H1 (cell line): Measurements from ENCODE around the gene F13B. TPM values are rescaled to one million over a fixed set of nuclear protein-coding genes. Genes with fewer than 3 reads are reported as not detected.

Source experiments
- CTCF ChIA-PET: fragments of 300-600 bp; sonication (Branson Sonifier 250); formaldehyde crosslinking; loops from one replicate; lab custom pipeline; 2021; ENCODE audit not compliant: partially characterized antibody; lab: Charles Lee
- POLR2A ChIA-PET: fragments of 300-600 bp; sonication (Branson Sonifier 250); formaldehyde crosslinking; loops from one replicate; lab custom pipeline; 2021; ENCODE audit warnings: inconsistent platforms; ENCODE audit not compliant: partially characterized antibody; lab: Charles Lee
- DNase-seq, 2 experiments: peaks; one replicate each; pipeline versions ENCODE4 v3.0.0 to v3.0.0-alpha.2; 2010 to 2022; ENCODE audit warnings: low spot score in 2 of 2, low read depth in 1 of 2, mixed read lengths in 1 of 2
- FAIRE-seq: peaks from 2 replicates; lab custom pipeline; 2011; peaks lifted over from hg19 to GRCh38; lab: Jason Lieb, UNC
- H2AFZ ChIP-seq: 2 replicates; pipeline ENCODE4 v1.8.1; 2012; ENCODE audit warnings: low read length, inconsistent platforms
- H2AK5ac ChIP-seq: 2 replicates; pipeline ENCODE4 v1.6.1; 2013; ENCODE audit warnings: low read depth, low read length
- H2BK120ac ChIP-seq: replicated peaks from 2 replicates; pipeline ENCODE3; 2013; ENCODE audit warnings: low read depth, low read length, inconsistent platforms
- H2BK12ac ChIP-seq: 2 replicates; pipeline ENCODE4 v1.6.1; 2013; ENCODE audit warnings: low read depth, low read length
- H2BK15ac ChIP-seq: 2 replicates; pipeline ENCODE4 v1.6.1; 2013; ENCODE audit warnings: low read length
- H2BK20ac ChIP-seq: 2 replicates; pipeline ENCODE4 v1.6.1; 2013; ENCODE audit warnings: low read length
- H2BK5ac ChIP-seq: 2 replicates; pipeline ENCODE4 v1.6.1; 2013; ENCODE audit warnings: low read depth, low read length
- H3K14ac ChIP-seq: 2 replicates; pipeline ENCODE4 v1.6.1; 2013; ENCODE audit warnings: inconsistent platforms; ENCODE audit not compliant: insufficient read length
- H3K18ac ChIP-seq: 2 replicates; pipeline ENCODE4 v1.6.1; 2013; ENCODE audit warnings: low read length; ENCODE audit errors: extremely low read depth
- H3K23ac ChIP-seq: 2 replicates; pipeline ENCODE4 v1.6.1; 2013; ENCODE audit warnings: inconsistent platforms; ENCODE audit not compliant: insufficient read length
- H3K23me2 ChIP-seq: 2 replicates; pipeline ENCODE4 v1.6.1; 2013; ENCODE audit warnings: low read depth, low read length
- H3K27ac ChIP-seq: 2 replicates; pipeline ENCODE4 v1.6.1; 2011; ENCODE audit warnings: low read depth, low read length, inconsistent platforms
- H3K27me3 ChIP-seq, 4 experiments: replicated peaks in 1 of 4; 1 replicate in 1 of 4; 2 replicates in 3 of 4; pipeline versions ENCODE4 v1.6.1 to v1.8.1; 2011 to 2013; ENCODE audit warnings: low read length in 3 of 4, mild to moderate bottlenecking in 3 of 4, inconsistent platforms in 2 of 4, mixed read lengths in 2 of 4, moderate library complexity in 1 of 4; ENCODE audit not compliant: control insufficient read depth in 3 of 4, insufficient read depth in 3 of 4; ENCODE audit errors: extremely low read depth in 1 of 4
- H3K36me3 ChIP-seq, 4 experiments: 2 replicates each; pipeline versions ENCODE4 v1.6.1 to v1.8.1; 2011 to 2013; ENCODE audit warnings: mild to moderate bottlenecking in 4 of 4, low read length in 3 of 4, moderate library complexity in 2 of 4, control low read depth in 1 of 4, inconsistent platforms in 1 of 4; ENCODE audit not compliant: insufficient read depth in 4 of 4, control insufficient read depth in 2 of 4
- H3K4ac ChIP-seq: replicated peaks from 2 replicates; pipeline ENCODE3; 2013; ENCODE audit warnings: low read length, low read depth, mixed read lengths, inconsistent platforms; ENCODE audit not compliant: insufficient read length
- H3K4me1 ChIP-seq, 4 experiments: replicated peaks in 1 of 4; 1 replicate in 1 of 4; 2 replicates in 3 of 4; pipeline versions ENCODE4 v1.6.1 to v1.8.1; 2011 to 2013; ENCODE audit warnings: low read length in 3 of 4, inconsistent platforms in 2 of 4, mixed read lengths in 1 of 4; ENCODE audit not compliant: insufficient read depth in 4 of 4, control insufficient read depth in 3 of 4
- H3K4me2 ChIP-seq, 2 experiments: 2 replicates each; pipeline versions ENCODE4 v1.6.1 to v1.8.1; 2011 to 2013; ENCODE audit warnings: low read depth in 2 of 2, low read length in 2 of 2, control low read depth in 1 of 2, inconsistent platforms in 1 of 2, mild to moderate bottlenecking in 1 of 2; ENCODE audit not compliant: insufficient read depth in 1 of 2
- H3K4me3 ChIP-seq, 4 experiments: fragments of 200-600, 300-600 bp in 1 of 4; sonication (generic), shearing (Covaris generic), sonication (Bioruptor Twin) in 1 of 4; 2 replicates each; pipeline versions ENCODE4 v1.5.1 to v1.8.1; 2011 to 2016; ENCODE audit warnings: low read length in 4 of 4, low read depth in 3 of 4, control low read depth in 2 of 4, inconsistent platforms in 2 of 4, mild to moderate bottlenecking in 2 of 4, mixed read lengths in 1 of 4, moderate library complexity in 1 of 4; ENCODE audit not compliant: insufficient read depth in 2 of 4; ENCODE audit errors: extremely low read depth in 1 of 4
- H3K56ac ChIP-seq: replicated peaks from 2 replicates; pipeline ENCODE3; 2013; ENCODE audit warnings: low read depth, mild to moderate bottlenecking, mixed read lengths, low read length, inconsistent platforms; ENCODE audit not compliant: insufficient read length
- H3K79me1 ChIP-seq: 2 replicates; pipeline ENCODE4 v1.6.1; 2013; ENCODE audit warnings: low read depth, low read length, control low read depth
- H3K79me2 ChIP-seq, 2 experiments: 2 replicates each; pipeline versions ENCODE4 v1.6.1 to v1.8.1; 2012 to 2013; ENCODE audit warnings: low read length in 2 of 2, mild to moderate bottlenecking in 2 of 2, inconsistent platforms in 1 of 2; ENCODE audit not compliant: insufficient read depth in 2 of 2, control insufficient read depth in 1 of 2
- H3K9ac ChIP-seq, 4 experiments: replicated peaks in 1 of 4; 1 replicate in 1 of 4; 2 replicates in 3 of 4; pipeline versions ENCODE4 v1.6.1 to v1.8.1; 2011 to 2013; ENCODE audit warnings: low read depth in 3 of 4, low read length in 3 of 4, control low read depth in 2 of 4, mild to moderate bottlenecking in 2 of 4, moderate library complexity in 2 of 4, inconsistent platforms in 1 of 4; ENCODE audit errors: extremely low read depth in 1 of 4
- H3K9me3 ChIP-seq, 2 experiments: 2 replicates each; pipeline versions ENCODE4 v1.6.1 to v1.8.1; 2012 to 2013; ENCODE audit warnings: mild to moderate bottlenecking in 2 of 2, moderate library complexity in 2 of 2, control low read depth in 1 of 2, inconsistent platforms in 1 of 2, low read depth in 1 of 2, low read length in 1 of 2, mixed read lengths in 1 of 2; ENCODE audit not compliant: insufficient read depth in 2 of 2
- H4K20me1 ChIP-seq, 2 experiments: replicated peaks in 1 of 2; 2 replicates each; pipeline versions ENCODE3 to v1.8.1; 2011 to 2013; ENCODE audit warnings: inconsistent platforms in 2 of 2, low read length in 2 of 2, mild to moderate bottlenecking in 1 of 2; ENCODE audit not compliant: insufficient read depth in 2 of 2, control insufficient read depth in 1 of 2
- H4K5ac ChIP-seq: 2 replicates; pipeline ENCODE4 v1.6.1; 2013; ENCODE audit warnings: low read length, low read depth, mixed read lengths, inconsistent platforms; ENCODE audit not compliant: insufficient read length
- H4K8ac ChIP-seq: 2 replicates; pipeline ENCODE4 v1.8.0; 2013; ENCODE audit warnings: mild to moderate bottlenecking, moderate library complexity, low read length, inconsistent platforms; ENCODE audit not compliant: insufficient read depth; ENCODE audit errors: extremely low read depth
- H4K91ac ChIP-seq: replicated peaks from 2 replicates; pipeline ENCODE3; 2013; ENCODE audit warnings: low read length, mixed read lengths, inconsistent platforms; ENCODE audit not compliant: insufficient read length
- FOSL1 ChIP-seq: IDR thresholded peaks from 2 replicates; pipeline ENCODE4 v1.6.1; 2011; ENCODE audit warnings: mild to moderate bottlenecking, low read depth, low read length, moderate library complexity; ENCODE audit not compliant: insufficient read depth
- KDM4A ChIP-seq: IDR thresholded peaks from one replicate; pipeline ENCODE4 v1.7.1; 2012; ENCODE audit warnings: low read depth, mild to moderate bottlenecking, moderate library complexity, low read length, inconsistent platforms; ENCODE audit not compliant: severe bottlenecking
- POLR2AphosphoS5 ChIP-seq: IDR thresholded peaks from 2 replicates; pipeline ENCODE4 v1.6.1; 2011; ENCODE audit warnings: low read depth, low read length
- SP4 ChIP-seq: IDR thresholded peaks from 2 replicates; pipeline ENCODE4 v1.6.1; 2012; ENCODE audit warnings: low read length, inconsistent platforms
- TAF7 ChIP-seq: optimal IDR thresholded peaks from 2 replicates; pipeline ENCODE3; 2011; ENCODE audit warnings: low read depth, mild to moderate bottlenecking, inconsistent platforms, low read length, moderate library complexity, borderline replicate concordance
- polyA plus RNA-seq, 7 experiments: library from polyadenylated mRNA; depleted of rRNA in 3 of 7; stranded (reverse) in 5 of 7; unstranded in 2 of 7; fragments of >200 nt in 5 of 7; fragments of 200-250 nt in 2 of 7; gene quantifications; 1 replicate in 5 of 7; 2 replicates in 1 of 7; 4 replicates in 1 of 7; pipeline versions ENCODE4 v1.2.1 to v1.2.3, GENCODE V29; 2011 to 2013; ENCODE audit warnings: missing spikeins in 2 of 7, mixed read lengths in 2 of 7
- total RNA-seq: library from RNA; stranded (reverse); fragmentation: NEBNext Ultra II Directional; extraction: Animal tissue kit (Norgen Biotek cat#: 25700); gene quantifications from 2 replicates; pipeline ENCODE4 v1.2.1, GENCODE V29; 2021

Gene F13B
- total and polyA plus RNA-seq, 2 of the 8 experiments (the other 6 are each of a cell fraction or from before 2014, with no cell fraction given): not detected

DNA sequence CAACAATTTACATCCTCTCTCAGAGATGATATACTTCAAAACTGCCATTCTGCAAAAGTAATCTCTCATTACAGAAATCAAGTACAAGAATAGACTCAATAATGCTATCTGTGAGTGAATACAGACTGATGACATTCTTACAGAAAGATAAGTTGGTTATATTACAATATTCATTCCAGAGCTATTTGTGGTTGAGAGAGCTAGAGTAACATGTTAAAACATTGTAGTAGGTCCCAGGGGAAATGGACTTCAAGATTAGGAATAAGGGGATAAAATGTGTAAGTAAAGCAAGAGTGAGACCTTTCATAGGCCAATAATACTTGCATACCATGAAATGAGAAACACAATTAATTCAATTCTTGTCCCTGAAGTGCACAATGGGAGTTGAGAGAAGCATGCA lies 1.5 kb downstream of the F13B start:
- H4K20me1 ChIP-seq: no peaks in the 10 kb centered on the region
- POLR2A ChIA-PET: no interaction called here
- no peak overlapping the region for H3K4ac ChIP-seq
- no peak overlapping the region for H2BK5ac ChIP-seq
- H3K27ac ChIP-seq: no peak overlapping the region
- no peaks in the 10 kb centered on the region for H3K9me3 ChIP-seq
- CTCF ChIA-PET: interaction anchor here (0.6 to 1.8 kb wide), 5 partner anchors 113 to 342 kb away, joined by 3 to 5 read pairs (median 4); no protein-coding TSS in a partner anchor
- no peak for DNase-seq
- no peak overlapping the region for H2BK12ac ChIP-seq
- H3K9ac ChIP-seq: no peak overlapping the region
- no peak overlapping the region for H3K56ac ChIP-seq
- no peak overlapping the region for H3K4me3 ChIP-seq
- H4K8ac ChIP-seq: no peak overlapping the region
- H2AK5ac ChIP-seq: no peak overlapping the region
- FAIRE-seq: no peak
- H3K23me2 ChIP-seq: no peaks in the 10 kb centered on the region
- H2BK20ac ChIP-seq: no peak overlapping the region
- no peak overlapping the region for H3K18ac ChIP-seq
- H3K4me2 ChIP-seq: no peak overlapping the region
- no peak overlapping the region for H4K91ac ChIP-seq
- H3K23ac ChIP-seq: no peak overlapping the region
- no peak overlapping the region for H2BK120ac ChIP-seq
- no peaks in the 10 kb centered on the region for H3K4me1 ChIP-seq
- no peaks in the 10 kb centered on the region for H3K27me3 ChIP-seq
- no peak overlapping the region for H2AFZ ChIP-seq
- no peak overlapping the region for H4K5ac ChIP-seq
- TF ChIP-seq FOSL1 (no peak), POLR2AphosphoS5 (no peak), KDM4A (no peak), SP4 (no peak), TAF7 (no peak)
- TF ChIP-seq, all 59 proteins: peak for 0
- Histone ChIP-seq H3K79me2 (no peaks in the 10 kb centered on the region), H2BK15ac (no peak overlapping the region), H3K14ac (no peak overlapping the region), H3K36me3 (no peaks in the 10 kb centered on the region), H3K79me1 (no peaks in the 10 kb centered on the region)
